GM23338 (cell line): ENCODE data around the gene TPI1.

Experiments
- CTCF ChIP-seq, 2 experiments: fragments of 200-600 bp in 1 of 2; sonication (generic) in 1 of 2; conservative IDR thresholded peaks; 2 replicates each; pipeline versions ENCODE4 v1.5.1 to v1.6.1; 2016 to 2017; ENCODE audit warnings: antibody characterized with exemption in 2 of 2, low read depth in 2 of 2, mild to moderate bottlenecking in 2 of 2, moderate library complexity in 1 of 2
- EZH2 ChIP-seq: fragments of 200-600 bp; sonication (generic); IDR thresholded peaks from one replicate; pipeline ENCODE4 v1.8.0; 2017; ENCODE audit warnings: antibody characterized with exemption, mild to moderate bottlenecking, low read depth; ENCODE audit not compliant: unreplicated experiment
- TF ChIP-seq, protein P1 (sequence below): IDR thresholded peaks from one replicate; pipeline ENCODE4 v1.6.1; 2018; ENCODE audit warnings: antibody characterized with exemption; ENCODE audit not compliant: unreplicated experiment

GRCh38 chr12:6827437-6827911, 39.9 kb upstream of the TPI1 start:
- no peak for TF ChIP-seq EZH2
- no peak for TF ChIP-seq CTCF (conservative IDR thresholded peaks at IDR 0.05; ENCODE audit: low read depth in 2 of 2)
- TF ChIP-seq, protein P1, sequence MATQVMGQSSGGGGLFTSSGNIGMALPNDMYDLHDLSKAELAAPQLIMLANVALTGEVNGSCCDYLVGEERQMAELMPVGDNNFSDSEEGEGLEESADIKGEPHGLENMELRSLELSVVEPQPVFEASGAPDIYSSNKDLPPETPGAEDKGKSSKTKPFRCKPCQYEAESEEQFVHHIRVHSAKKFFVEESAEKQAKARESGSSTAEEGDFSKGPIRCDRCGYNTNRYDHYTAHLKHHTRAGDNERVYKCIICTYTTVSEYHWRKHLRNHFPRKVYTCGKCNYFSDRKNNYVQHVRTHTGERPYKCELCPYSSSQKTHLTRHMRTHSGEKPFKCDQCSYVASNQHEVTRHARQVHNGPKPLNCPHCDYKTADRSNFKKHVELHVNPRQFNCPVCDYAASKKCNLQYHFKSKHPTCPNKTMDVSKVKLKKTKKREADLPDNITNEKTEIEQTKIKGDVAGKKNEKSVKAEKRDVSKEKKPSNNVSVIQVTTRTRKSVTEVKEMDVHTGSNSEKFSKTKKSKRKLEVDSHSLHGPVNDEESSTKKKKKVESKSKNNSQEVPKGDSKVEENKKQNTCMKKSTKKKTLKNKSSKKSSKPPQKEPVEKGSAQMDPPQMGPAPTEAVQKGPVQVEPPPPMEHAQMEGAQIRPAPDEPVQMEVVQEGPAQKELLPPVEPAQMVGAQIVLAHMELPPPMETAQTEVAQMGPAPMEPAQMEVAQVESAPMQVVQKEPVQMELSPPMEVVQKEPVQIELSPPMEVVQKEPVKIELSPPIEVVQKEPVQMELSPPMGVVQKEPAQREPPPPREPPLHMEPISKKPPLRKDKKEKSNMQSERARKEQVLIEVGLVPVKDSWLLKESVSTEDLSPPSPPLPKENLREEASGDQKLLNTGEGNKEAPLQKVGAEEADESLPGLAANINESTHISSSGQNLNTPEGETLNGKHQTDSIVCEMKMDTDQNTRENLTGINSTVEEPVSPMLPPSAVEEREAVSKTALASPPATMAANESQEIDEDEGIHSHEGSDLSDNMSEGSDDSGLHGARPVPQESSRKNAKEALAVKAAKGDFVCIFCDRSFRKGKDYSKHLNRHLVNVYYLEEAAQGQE: no peak
